AG10803 (cell line): Measurements from ENCODE around the gene ALDH18A1.

Source experiments
- DNase-seq: peaks from one replicate; pipeline ENCODE4 v3.0.0; 2010; ENCODE audit warnings: low read depth
- H3K4me3 ChIP-seq: 2 replicates; pipeline ENCODE4 v1.5.1; 2011; ENCODE audit warnings: mild to moderate bottlenecking, low read length, control low read depth
- CTCF ChIP-seq: conservative IDR thresholded peaks from 2 replicates; pipeline ENCODE4 v1.5.1; 2011; ENCODE audit warnings: mild to moderate bottlenecking, low read length, control low read depth, inconsistent platforms

ALDH18A1 gene

GRCh38 chr10:95559471-95559870 lies 97.0 kb downstream of the ALDH18A1 start:
- H3K4me3 ChIP-seq, result no peak overlapping the region
- no peak for DNase-seq
- no peak for TF ChIP-seq CTCF

- H3K4me3 ChIP-seq, result no peak overlapping the region
- DNase-seq, result no peak
- no peak for TF ChIP-seq CTCF
These were observed 97.8 kb downstream of the ALDH18A1 start for GRCh38 chr10:95558593-95559320.

- DNase-seq, result no peak
- TF ChIP-seq CTCF, result no peak
- no peak overlapping the region for H3K4me3 ChIP-seq
These were observed 99.3 kb downstream of the ALDH18A1 start for GRCh38 chr10:95556994-95557767.
